Erythroblast (primary cell): ENCODE measurements around the gene IL15.
"Not testable (repeated sequence)": the region's sequence is repeated elsewhere in the genome, so short reads cannot be mapped to it uniquely, and the experiment has no call there.

Experiments
- DNase-seq, 2 experiments: peaks; one replicate each; lab custom pipeline; 2025; lab: John Stamatoyannopoulos, UW
- GATA1 ChIP-seq: IDR thresholded peaks from 2 replicates; pipeline ENCODE4 v1.6.1; 2011; ENCODE audit warnings: low read depth, mild to moderate bottlenecking, control low read depth, low read length, moderate library complexity
- POLR2A ChIP-seq: IDR thresholded peaks from 2 replicates; pipeline ENCODE4 v1.6.1; 2011; ENCODE audit warnings: mild to moderate bottlenecking, low read length

The IL15 gene

DNA sequence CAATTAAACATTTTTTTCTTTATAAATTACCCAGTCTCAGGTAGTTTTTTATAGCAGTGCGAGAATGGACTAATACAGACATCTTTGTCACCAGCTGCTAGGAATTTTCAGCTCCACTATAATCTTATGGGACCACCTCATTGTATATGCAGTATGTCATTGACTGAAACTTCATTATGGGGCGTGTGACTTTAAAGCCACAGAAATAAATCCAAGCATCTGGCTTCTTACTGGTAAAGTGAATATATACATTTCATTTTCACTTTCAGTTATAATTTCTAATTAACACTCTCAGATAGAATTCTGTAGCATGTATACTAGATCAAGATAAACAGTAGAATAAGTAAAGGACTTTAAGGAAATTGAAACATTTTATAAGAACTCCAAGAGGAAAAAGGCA, 21.9 kb downstream of the IL15 start:
- no peak for TF ChIP-seq GATA1
- no peak for DNase-seq

DNA sequence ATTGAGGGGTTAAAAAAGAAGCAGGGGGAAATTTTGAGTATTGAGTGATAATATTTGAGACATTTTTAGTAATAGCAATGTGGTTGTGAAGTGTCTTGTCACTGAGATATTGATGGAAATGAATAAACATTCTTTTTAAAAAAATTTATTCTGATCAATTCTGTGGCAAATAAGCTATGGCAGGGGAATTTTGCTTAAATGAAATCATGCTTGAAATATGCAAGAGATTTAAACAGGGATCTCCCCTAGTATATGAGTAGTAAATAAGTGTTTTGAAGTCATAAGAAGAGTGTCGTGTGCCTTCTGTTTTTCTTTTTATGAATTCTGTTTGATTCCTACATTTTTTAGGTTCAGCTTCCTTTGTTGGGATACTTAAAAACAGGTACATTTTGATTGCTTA, 23.2 kb downstream of the IL15 start:
- no peak for TF ChIP-seq POLR2A
- TF ChIP-seq GATA1, result no peak
- no peak for DNase-seq

DNA sequence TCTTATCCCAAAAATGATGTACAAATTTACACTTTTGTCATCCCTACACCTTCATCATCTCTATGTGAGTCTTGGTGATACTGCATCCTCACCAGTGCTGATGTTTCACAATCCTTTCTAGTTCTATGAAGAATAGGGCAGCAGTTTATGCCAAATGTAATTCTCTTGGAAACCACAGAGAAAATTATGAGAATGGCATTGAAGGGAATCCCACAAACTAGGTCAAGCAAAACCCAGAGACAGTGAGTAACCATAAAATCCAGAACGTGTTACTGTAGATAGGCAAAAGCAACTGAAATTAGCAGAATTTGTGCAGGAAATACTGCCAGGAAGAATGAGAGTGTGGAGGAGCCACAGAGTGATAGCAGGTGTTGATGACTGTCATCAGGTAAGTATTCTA, 24.5 kb downstream of the IL15 start:
- TF ChIP-seq POLR2A (no peak), GATA1 (no peak)
- no peak for DNase-seq

DNA sequence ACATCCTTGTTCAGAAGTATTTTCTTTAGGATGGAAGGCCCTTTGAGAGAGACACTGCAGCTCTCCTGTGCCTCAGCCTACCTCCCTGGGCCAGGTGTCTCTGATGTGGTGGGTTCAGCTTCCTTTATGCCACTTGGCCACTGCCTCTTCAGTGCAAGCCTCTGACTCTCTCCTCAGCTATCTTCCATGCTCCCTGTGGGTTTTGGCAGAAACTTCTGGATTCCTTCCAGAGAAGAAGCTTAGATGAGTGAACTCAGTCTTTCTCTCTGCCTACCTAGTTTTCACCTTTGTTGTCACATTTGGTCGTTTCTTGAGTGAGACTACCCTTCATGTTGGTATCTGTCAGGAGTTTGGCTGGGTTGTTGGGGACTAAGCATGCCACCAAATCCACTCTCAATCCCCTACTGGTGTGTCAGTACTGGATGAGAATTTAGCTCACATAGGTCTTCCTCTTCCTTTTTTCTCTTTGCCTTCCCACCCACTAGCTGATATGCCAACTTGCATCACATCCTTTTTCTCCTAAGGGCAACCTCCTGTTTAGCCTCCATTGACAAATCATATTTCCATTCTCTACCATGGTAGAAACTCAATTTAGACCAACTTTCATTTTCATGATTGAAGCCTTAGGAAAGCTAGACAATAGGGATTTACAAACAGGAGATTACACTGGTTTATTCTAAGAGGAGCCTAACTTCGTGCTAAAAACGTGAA, 32.0 kb downstream of the IL15 start:
- TF ChIP-seq POLR2A (no peak), GATA1 (no peak)

DNA sequence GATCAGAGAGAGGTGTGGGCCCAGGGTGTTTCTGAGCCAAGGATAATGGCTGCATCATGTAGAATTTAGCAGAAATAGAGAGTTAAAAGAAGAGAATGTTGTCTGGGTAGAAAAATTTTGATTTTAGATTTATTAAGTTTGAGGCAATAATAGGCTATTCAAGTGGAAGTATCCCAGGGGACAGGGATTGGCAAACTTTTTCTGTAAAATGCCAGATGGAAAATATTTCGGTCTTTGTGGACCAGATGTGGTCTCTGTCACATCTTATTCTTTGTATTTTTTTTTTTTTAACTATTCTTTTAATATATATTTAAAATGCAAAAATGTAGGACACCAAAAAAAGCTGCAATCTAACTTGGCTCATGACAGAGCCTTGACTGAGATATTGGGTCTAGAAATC, 33.1 kb downstream of the IL15 start:
- no peak for DNase-seq
- TF ChIP-seq GATA1 (no peak), POLR2A (no peak)

More for the DNA sequence above, 32.0 kb downstream of the IL15 start:
- DNase-seq, result no peak

DNA sequence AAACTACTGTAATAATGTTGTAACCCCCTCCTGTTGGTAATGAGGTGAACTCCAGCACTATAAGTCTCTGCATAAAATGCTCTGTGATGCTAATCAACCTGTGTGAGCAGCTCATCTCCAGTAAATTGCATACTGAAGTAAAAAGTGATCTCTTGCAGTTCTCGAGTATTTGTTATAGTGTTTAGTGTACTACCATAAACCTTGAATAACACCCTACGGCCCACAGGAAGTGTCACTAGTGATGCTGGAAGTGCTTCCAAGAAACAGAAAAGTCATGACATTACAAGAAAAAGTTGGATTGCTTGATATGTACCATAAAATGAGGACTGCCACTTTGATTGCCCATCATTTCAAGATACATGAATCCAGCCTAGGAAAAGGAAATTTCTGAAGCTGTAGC, 39.0 kb downstream of the IL15 start:
- no peak for DNase-seq
- TF ChIP-seq GATA1, result no peak
- no peak for TF ChIP-seq POLR2A

DNA sequence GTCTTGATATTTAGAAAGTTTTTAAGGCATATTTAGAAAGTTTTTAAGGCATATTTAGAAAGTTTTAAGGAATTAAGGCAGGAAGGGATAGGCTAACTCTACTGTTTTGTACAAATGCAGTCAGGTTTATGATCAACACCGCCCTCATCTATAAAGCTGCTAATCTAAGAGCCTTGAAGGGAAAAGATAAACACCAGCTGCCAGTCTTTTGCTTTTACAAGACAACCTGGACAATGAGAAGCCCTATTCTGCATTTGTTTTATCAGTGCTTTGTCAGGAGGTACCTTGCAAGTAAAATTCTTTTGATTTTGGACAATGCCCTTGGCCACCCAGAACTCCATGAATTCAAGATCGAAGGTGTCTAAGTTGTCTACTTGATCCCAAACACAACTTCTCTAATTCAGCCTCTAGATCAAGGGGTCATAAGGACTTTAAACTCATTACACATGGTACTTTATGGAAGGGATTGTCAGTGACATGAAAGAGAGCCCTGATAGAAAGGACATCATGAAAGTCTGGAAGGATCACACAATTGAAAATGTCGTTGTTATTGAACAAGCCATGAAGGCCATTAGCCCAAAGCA, 39.8 kb downstream of the IL15 start:
- peak in 1 of 2 experiments; percentile 36 for DNase-seq

DNA sequence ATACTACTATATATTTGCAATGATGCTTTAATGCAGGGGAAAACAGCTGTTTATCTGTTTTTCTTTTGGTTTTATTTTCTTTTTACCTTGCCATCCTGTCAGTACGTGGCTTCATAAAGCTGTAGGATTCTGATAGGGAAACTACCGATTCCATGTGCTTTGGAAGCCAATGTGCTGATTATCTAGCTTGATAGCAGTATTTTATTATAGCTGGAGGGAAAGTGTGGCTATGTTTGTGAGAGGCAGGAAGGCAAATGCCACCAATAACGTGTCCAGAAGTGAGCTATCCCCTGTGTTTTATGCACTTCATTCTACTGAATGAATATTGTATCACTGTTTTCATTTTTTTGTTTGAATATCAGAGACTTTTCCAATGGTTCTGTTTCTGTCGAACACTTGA, 43.7 kb downstream of the IL15 start:
- no peak for TF ChIP-seq GATA1
- no peak for TF ChIP-seq POLR2A
- DNase-seq, result peak; percentile 3 to 58

More for the DNA sequence above, 39.8 kb downstream of the IL15 start:
- TF ChIP-seq POLR2A (no peak), GATA1 (no peak)

DNA sequence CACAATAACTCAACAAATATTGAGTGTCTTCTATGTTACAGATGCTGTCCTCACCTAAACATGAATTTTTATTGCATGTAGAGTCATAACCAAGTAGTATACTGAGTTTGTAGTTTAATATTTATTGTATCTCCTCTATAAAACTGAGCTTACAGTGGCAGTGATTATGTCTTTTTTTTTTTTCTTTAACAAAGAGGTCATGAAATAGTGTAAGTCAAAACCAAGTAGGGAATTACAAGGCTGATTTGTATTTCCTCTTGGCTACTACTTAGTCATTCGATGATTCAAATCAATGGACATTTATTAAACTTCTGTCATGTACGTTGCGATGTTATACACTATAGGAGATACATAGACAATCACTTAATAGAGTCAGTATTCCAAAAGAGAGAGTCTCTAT, 48.4 kb downstream of the IL15 start:
- DNase-seq, result no peak
- TF ChIP-seq POLR2A (no peak), GATA1 (no peak)

DNA sequence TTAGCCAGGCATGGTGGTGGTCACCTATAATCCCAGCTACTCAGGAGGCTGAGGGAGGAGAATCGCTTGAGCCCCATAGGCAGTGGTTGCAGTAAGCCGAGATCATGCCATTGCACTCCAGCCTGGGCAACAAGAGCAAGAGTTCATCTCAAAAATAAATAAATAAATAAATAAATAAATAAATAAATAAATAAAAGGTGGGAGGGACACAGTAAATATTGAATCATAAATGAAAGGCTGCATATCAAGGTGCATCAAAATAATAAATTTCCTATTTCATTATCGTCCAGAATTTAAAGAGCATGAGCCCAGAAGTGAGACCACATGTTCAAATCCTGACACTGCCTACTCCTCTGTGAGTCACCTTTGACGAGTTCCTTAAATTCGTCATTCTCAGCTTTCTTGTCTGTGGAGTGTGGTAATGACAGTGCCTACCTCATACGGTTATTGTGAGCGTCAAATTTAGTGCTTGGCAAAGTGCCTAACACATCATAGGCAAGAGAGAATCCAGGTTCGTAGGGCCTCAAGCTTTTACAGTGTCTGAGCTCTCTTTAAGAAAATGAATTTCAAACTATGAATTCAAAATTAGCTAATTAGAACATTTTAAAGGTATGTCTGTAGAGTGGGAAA, 49.9 kb downstream of the IL15 start:
- TF ChIP-seq GATA1 (no peak), POLR2A (no peak)
- no peak for DNase-seq

DNA sequence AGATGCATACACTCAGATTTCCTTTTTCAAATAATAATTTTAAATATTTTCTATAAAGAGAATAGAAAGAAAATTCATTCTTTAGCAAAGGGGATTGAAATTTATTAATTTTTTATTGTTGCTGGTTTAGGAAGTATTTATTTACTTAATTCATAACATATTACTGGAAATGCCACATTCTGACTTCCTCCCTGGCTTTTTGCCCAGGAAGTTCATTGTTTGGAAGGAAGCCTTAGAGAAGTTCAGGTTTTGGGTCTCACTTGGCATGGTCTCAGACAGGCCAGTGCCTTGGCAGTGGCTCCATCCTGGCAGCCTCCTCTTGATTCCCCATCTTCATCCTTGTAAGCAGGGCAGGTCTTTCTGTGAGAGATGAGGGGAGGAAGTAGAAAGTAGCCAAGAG, 50.5 kb downstream of the IL15 start:
- TF ChIP-seq POLR2A (no peak), GATA1 (no peak)
- no peak for DNase-seq

DNA sequence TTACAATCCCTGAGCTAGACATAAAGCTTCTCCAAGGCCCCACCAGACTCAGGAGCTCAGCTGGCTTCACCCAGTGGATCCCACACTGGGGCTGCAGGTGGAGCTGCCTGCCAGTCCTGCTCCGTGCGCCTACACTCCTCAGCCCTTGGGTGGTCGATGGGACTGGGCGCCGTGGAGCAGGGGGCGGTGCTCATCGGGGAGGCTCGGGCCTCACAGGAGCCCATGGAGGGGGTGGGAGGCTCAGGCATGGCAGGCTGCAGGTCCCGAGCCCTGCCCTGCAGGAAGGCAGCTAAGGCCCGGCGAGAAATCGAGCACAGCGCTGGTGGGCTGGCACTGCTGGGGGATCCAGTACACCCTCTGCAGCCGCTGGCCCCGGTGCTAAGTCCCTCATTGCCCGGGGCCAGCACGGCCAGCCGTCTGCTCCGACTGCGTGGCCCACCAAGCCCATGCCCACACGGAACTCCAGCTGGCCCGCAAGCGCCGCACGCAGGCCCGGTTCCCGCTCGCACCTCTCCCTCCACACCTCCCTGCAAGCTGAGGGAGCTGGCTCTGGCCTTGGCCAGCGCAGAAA, 53.4 kb downstream of the IL15 start:
- not testable (repeated sequence) for DNase-seq

DNA sequence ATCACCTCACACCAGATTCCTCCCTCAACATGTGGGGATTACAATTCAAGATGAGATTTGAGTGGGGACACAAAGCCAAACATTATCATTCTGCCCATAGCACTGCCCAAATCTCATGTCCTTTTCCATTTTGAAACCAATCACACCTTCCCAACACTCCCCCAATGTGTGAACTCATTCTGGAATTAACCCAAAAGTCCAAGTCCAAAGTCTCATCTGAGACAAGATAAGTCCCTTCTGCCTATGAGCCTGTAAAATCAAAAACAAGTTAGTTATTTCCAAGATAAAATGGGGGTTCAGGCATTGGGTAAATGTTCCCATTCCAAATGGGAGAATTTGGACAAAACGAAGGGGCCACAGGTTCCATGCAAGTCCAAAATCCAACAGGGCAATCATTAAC, 54.9 kb downstream of the IL15 start:
- not testable (repeated sequence) for DNase-seq

DNA sequence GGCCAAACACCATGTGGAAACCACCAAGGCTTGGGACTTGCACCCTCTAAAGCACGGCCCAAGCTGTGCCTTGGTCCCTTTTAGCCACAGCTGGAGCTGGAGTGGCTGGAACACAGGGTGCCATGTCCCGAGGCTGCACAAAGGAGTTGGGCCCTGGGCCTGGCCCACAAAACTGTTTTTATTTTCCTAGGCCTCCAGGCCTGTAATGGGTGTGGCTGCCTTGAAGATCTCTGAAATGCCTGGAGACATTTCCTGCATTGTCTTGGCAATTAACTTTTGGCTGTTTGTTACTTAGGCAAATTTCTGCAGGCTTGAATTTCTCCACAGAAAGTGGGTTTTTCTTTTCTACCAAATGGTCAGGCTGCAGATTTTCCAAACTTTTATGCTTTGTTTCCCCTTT, 55.7 kb downstream of the IL15 start:
- no peak for DNase-seq
- TF ChIP-seq GATA1, result no peak
- TF ChIP-seq POLR2A, result no peak
